Loucy (cell line): Measurements from ENCODE around the gene TP53TG5.
A peak's percentile ranks its signal among the peaks of the same experiment; 100 is the strongest.

Source experiments
- H2AFZ ChIP-seq: fragments of 200-600 bp; sonication (generic); 2 replicates; pipeline ENCODE4 v1.6.0; 2016; ENCODE audit warnings: antibody characterized with exemption, mild to moderate bottlenecking, low read length, moderate library complexity
- H3F3A ChIP-seq: fragments of 200-600 bp; 2 replicates; pipeline ENCODE4 v1.6.0; 2016; ENCODE audit warnings: antibody characterized with exemption, low read depth, mild to moderate bottlenecking
- H3K27me3 ChIP-seq: fragments of 200-600 bp; sonication (generic); 2 replicates; pipeline ENCODE4 v1.6.1; 2014; ENCODE audit warnings: low read length, mild to moderate bottlenecking; ENCODE audit not compliant: insufficient read depth, poor library complexity, severe bottlenecking
- H3K36me3 ChIP-seq: fragments of 200-600 bp; sonication (generic); 2 replicates; pipeline ENCODE4 v1.6.1; 2016; ENCODE audit warnings: low read length; ENCODE audit not compliant: insufficient read depth
- H3K4me1 ChIP-seq: fragments of 200-600 bp; sonication (generic); 2 replicates; pipeline ENCODE4 v1.5.1; 2014; ENCODE audit warnings: low read length, mild to moderate bottlenecking; ENCODE audit not compliant: insufficient read depth, poor library complexity, severe bottlenecking
- H3K4me2 ChIP-seq: fragments of 200-600 bp; sonication (generic); 2 replicates; pipeline ENCODE4 v1.6.0; 2014; ENCODE audit warnings: antibody characterized with exemption, low read length, low read depth, mild to moderate bottlenecking; ENCODE audit not compliant: poor library complexity, severe bottlenecking
- H3K4me3 ChIP-seq: fragments of 200-600 bp; sonication (generic); 2 replicates; pipeline ENCODE4 v1.5.1; 2014; ENCODE audit warnings: low read length, mild to moderate bottlenecking, mixed read lengths; ENCODE audit not compliant: poor library complexity, severe bottlenecking
- H3K79me2 ChIP-seq: fragments of 200-600 bp; sonication (generic); 2 replicates; pipeline ENCODE4 v1.6.1; 2014; ENCODE audit warnings: low read length; ENCODE audit not compliant: insufficient read depth
- H3K9ac ChIP-seq: fragments of 200-600 bp; sonication (generic); 2 replicates; pipeline ENCODE4 v1.6.0; 2014; ENCODE audit warnings: mild to moderate bottlenecking, low read depth, low read length, moderate library complexity; ENCODE audit not compliant: poor library complexity, severe bottlenecking
- H3K9me2 ChIP-seq: fragments of 200-600 bp; sonication (generic); replicated peaks from 2 replicates; pipeline ENCODE4 v1.6.1; 2016; ENCODE audit warnings: low read depth, low read length, mixed read lengths
- H3K9me3 ChIP-seq: fragments of 200-600 bp; sonication (generic); 2 replicates; pipeline ENCODE4 v1.6.1; 2014; ENCODE audit warnings: mild to moderate bottlenecking, antibody characterized with exemption, low read length, low read depth; ENCODE audit not compliant: insufficient read depth
- H4K20me1 ChIP-seq: fragments of 200-600 bp; sonication (generic); 2 replicates; pipeline ENCODE4 v1.6.0; 2014; ENCODE audit warnings: antibody characterized with exemption, low read length, mild to moderate bottlenecking; ENCODE audit not compliant: insufficient read depth, poor library complexity, severe bottlenecking
- CTCF ChIP-seq: fragments of 200-600 bp; sonication (generic); conservative IDR thresholded peaks from 2 replicates; pipeline ENCODE4 v1.5.1; 2014; ENCODE audit warnings: mild to moderate bottlenecking, antibody characterized with exemption, low read length
- EZH2phosphoT487 ChIP-seq: fragments of 200-600 bp; IDR thresholded peaks from 2 replicates; pipeline ENCODE4 v1.6.1; 2018; ENCODE audit warnings: antibody characterized with exemption, mild to moderate bottlenecking, moderate library complexity, borderline replicate concordance

TP53TG5 gene

GRCh38 chr20:45407067-45407745 is 29.1 kb upstream of the TP53TG5 start:
- no peaks in the 10 kb centered on the region for H3K79me2 ChIP-seq
- no peaks in the 10 kb centered on the region for H3K36me3 ChIP-seq
- peak overlapping the region; percentile 85 for H3K4me2 ChIP-seq
- 0 out of 2 replicates have a peak overlapping the region, but pooled peaks have one; percentile 95 for H2AFZ ChIP-seq
- no peaks in the 10 kb centered on the region for H3K9me3 ChIP-seq
- no peaks in the 10 kb centered on the region for H3K4me1 ChIP-seq
- H3K9me2 ChIP-seq: no peaks in the 10 kb centered on the region
- peaks cover 4% of the 10 kb centered on the region for H3K27me3 ChIP-seq
- no peaks in the 10 kb centered on the region for H3F3A ChIP-seq
- H4K20me1 ChIP-seq: no peaks in the 10 kb centered on the region
- H3K9ac ChIP-seq: peak overlapping the region; percentile 71
- H3K4me3 ChIP-seq: peak overlapping the region; percentile 75
- TF ChIP-seq CTCF (no peak), EZH2phosphoT487 (no peak)

GRCh38 chr20:45406260-45407066 is 28.3 kb upstream of the TP53TG5 start:
- H3K4me1 ChIP-seq: no peaks in the 10 kb centered on the region
- no peak for TF ChIP-seq EZH2phosphoT487
- 0 out of 2 replicates have a peak, but pooled peaks have one; percentile 8 for TF ChIP-seq CTCF
- H2AFZ ChIP-seq: peak overlapping the region; percentile 95
- no peaks in the 10 kb centered on the region for H3K36me3 ChIP-seq
- H3K9ac ChIP-seq: peak overlapping the region; percentile 71
- H3K79me2 ChIP-seq: no peaks in the 10 kb centered on the region
- H3K9me2 ChIP-seq: no peaks in the 10 kb centered on the region
- H4K20me1 ChIP-seq: no peaks in the 10 kb centered on the region
- H3K4me2 ChIP-seq: peak overlapping the region; percentile 85
- peak overlapping the region; percentile 75 for H3K4me3 ChIP-seq
- H3K27me3 ChIP-seq: peaks cover 4% of the 10 kb centered on the region
- H3F3A ChIP-seq: no peaks in the 10 kb centered on the region
- H3K9me3 ChIP-seq: no peaks in the 10 kb centered on the region

- H3K4me1 ChIP-seq: no peaks in the 10 kb centered on the region
- H4K20me1 ChIP-seq: no peaks in the 10 kb centered on the region
- no peaks in the 10 kb centered on the region for H3F3A ChIP-seq
- peak overlapping the region; percentile 85 for H3K4me2 ChIP-seq
- H3K4me3 ChIP-seq: peak overlapping the region; percentile 75
- peaks cover 4% of the 10 kb centered on the region for H3K27me3 ChIP-seq
- peak overlapping the region; percentile 71 for H3K9ac ChIP-seq
- H3K79me2 ChIP-seq: no peaks in the 10 kb centered on the region
- H3K36me3 ChIP-seq: no peaks in the 10 kb centered on the region
- H2AFZ ChIP-seq: peak overlapping the region; percentile 95
- TF ChIP-seq CTCF (no peak), EZH2phosphoT487 (no peak)
- H3K9me3 ChIP-seq: no peaks in the 10 kb centered on the region; the same call in 1 of the 2 replicates
- H3K9me2 ChIP-seq: no peaks in the 10 kb centered on the region
These were observed 27.6 kb upstream of the TP53TG5 start for GRCh38 chr20:45405571-45406259.
